WTC11 (cell line): ENCODE data around the gene SLC8A3. TPM values are rescaled to one million over a fixed set of nuclear protein-coding genes. Genes with fewer than 3 reads are reported as not detected.

ENCODE experiments used
- ATAC-seq: fragments of 200-7000 bp; cut with Tn5 transposase; 2 replicates; pipeline ENCODE4 v1.10.0; 2021; ENCODE audit warnings: mild to moderate bottlenecking, moderate library complexity
- CTCF ChIA-PET: fragments of 300-600 bp; sonication (Branson Sonifier 250); formaldehyde crosslinking; loops from one replicate; lab custom pipeline; 2021; ENCODE audit warnings: antibody characterized with exemption; lab: Charles Lee
- POLR2A ChIA-PET: fragments of 350-600 bp; sonication (Branson Sonifier 250); formaldehyde crosslinking; loops from one replicate; lab custom pipeline; 2021; ENCODE audit warnings: antibody characterized with exemption; lab: Charles Lee
- DNase-seq: peaks from one replicate; pipeline ENCODE4 v3.0.0; 2021; ENCODE audit warnings: low spot score
- H3K27ac Mint-ChIP-seq: 2 replicates; pipeline ENCODE4 v1.8.0; 2021; ENCODE audit warnings: mixed read lengths
- H3K27me3 Mint-ChIP-seq: 2 replicates; pipeline ENCODE4 v1.8.0; 2021; ENCODE audit warnings: low read depth, mild to moderate bottlenecking, moderate library complexity, mixed read lengths
- H3K36me3 Mint-ChIP-seq: 2 replicates; pipeline ENCODE4 v1.8.0; 2021; ENCODE audit warnings: mixed read lengths
- H3K4me1 Mint-ChIP-seq: 2 replicates; pipeline ENCODE4 v1.8.0; 2022; ENCODE audit warnings: mixed read lengths
- H3K4me3 Mint-ChIP-seq: 2 replicates; pipeline ENCODE4 v1.8.0; 2021; ENCODE audit warnings: mild to moderate bottlenecking, moderate library complexity, mixed read lengths
- H3K9me3 Mint-ChIP-seq: 2 replicates; pipeline ENCODE4 v1.8.0; 2021; ENCODE audit warnings: mixed read lengths
- ATF1 ChIP-seq: sonication (generic); formaldehyde crosslinking; IDR thresholded peaks from 2 replicates; pipeline ENCODE4 v1.8.1; 2023; ENCODE audit warnings: mild to moderate bottlenecking, moderate library complexity, missing genetic modification reagents
- CREM ChIP-seq: sonication (generic); formaldehyde crosslinking; IDR thresholded peaks from 2 replicates; pipeline ENCODE4 v1.8.1; 2022; ENCODE audit warnings: mild to moderate bottlenecking, missing genetic modification reagents, moderate library complexity
- CTCF ChIP-seq: fragments of 200-600 bp; IDR thresholded peaks from 2 replicates; pipeline ENCODE4 v1.8.0; 2022; ENCODE audit warnings: antibody characterized with exemption
- FOXJ3 ChIP-seq: sonication (generic); formaldehyde crosslinking; IDR thresholded peaks from 2 replicates; pipeline ENCODE4 v1.9.0; 2021; ENCODE audit warnings: missing genetic modification reagents, mild to moderate bottlenecking, borderline replicate concordance
- NFE2L1 ChIP-seq: sonication (generic); formaldehyde crosslinking; IDR thresholded peaks from 2 replicates; pipeline ENCODE4 v1.8.1; 2023; ENCODE audit warnings: missing genetic modification reagents
- NR1H2 ChIP-seq: sonication (generic); formaldehyde crosslinking; IDR thresholded peaks from 2 replicates; pipeline ENCODE4 v1.9.0; 2021; ENCODE audit warnings: mild to moderate bottlenecking, moderate library complexity, missing genetic modification reagents
- RELA ChIP-seq: sonication (generic); formaldehyde crosslinking; IDR thresholded peaks from 2 replicates; pipeline ENCODE4 v1.8.1; 2022; ENCODE audit warnings: missing genetic modification reagents, mild to moderate bottlenecking, borderline replicate concordance
- SMAD3 ChIP-seq: sonication (generic); formaldehyde crosslinking; IDR thresholded peaks from 2 replicates; pipeline ENCODE4 v1.8.0; 2022; ENCODE audit warnings: missing genetic modification reagents, mild to moderate bottlenecking, borderline replicate concordance
- ZNF219 ChIP-seq: sonication (generic); formaldehyde crosslinking; IDR thresholded peaks from 2 replicates; pipeline ENCODE4 v1.8.0; 2023; ENCODE audit warnings: missing genetic modification reagents, mild to moderate bottlenecking, borderline replicate concordance
- ZNF396 ChIP-seq: fragments of 250-450 bp; sonication (Bioruptor Pico); IDR thresholded peaks from 2 replicates; pipeline ENCODE4 v1.8.0; 2021; ENCODE audit warnings: mild to moderate bottlenecking, moderate library complexity, borderline replicate concordance
- total RNA-seq: library from RNA; stranded (reverse); gene quantifications from 3 replicates; pipeline ENCODE4 v1.2.3, GENCODE V29; 2021
- TF ChIP-seq, protein P1 (sequence below): sonication (generic); formaldehyde crosslinking; conservative IDR thresholded peaks from 2 replicates; pipeline ENCODE4 v1.8.1; 2022; ENCODE audit warnings: mild to moderate bottlenecking, missing genetic modification reagents
- TF ChIP-seq, protein P2 (sequence below): sonication (generic); formaldehyde crosslinking; IDR thresholded peaks from 2 replicates; pipeline ENCODE4 v1.8.1; 2022; ENCODE audit warnings: low read depth, mild to moderate bottlenecking, moderate library complexity, missing genetic modification reagents, borderline replicate concordance
- TF ChIP-seq, protein P3 (sequence below): fragments of 250-450 bp; sonication (Bioruptor Pico); IDR thresholded peaks from 2 replicates; pipeline ENCODE4 v1.9.0; 2021; ENCODE audit warnings: moderate library complexity, mild to moderate bottlenecking, inconsistent platforms, borderline replicate concordance
- TF ChIP-seq, protein P4 (sequence below): sonication (generic); formaldehyde crosslinking; IDR thresholded peaks from 2 replicates; pipeline ENCODE4 v1.8.0; 2022; ENCODE audit warnings: missing genetic modification reagents

SLC8A3 gene
- total RNA-seq, 1 experiment from 2014 or later: 0.63 TPM

GRCh38 chr14:70014406-70015095 is 174.2 kb downstream of the SLC8A3 start (continued):
- TF ChIP-seq ZNF396 (no peak), NFE2L1 (no peak), CTCF (no peak)

GRCh38 chr14:70013271-70013873 is 175.4 kb downstream of the SLC8A3 start:
- peak; percentile 92 for ATAC-seq
- CTCF ChIA-PET: interaction anchor here (0.7 to 2.3 kb wide), 15 partner anchors 11 to 439 kb away, joined by 3 to 25 read pairs (median 5); partner anchors contain the start of genes CCDC177 and SMOC1
- Mint-ChIP-seq H3K27me3 (no peaks in the 10 kb centered on the region), H3K4me3 (no peak overlapping the region), H3K9me3 (peaks cover 12% of the 10 kb centered on the region; the same call in 1 of the 2 replicates), H3K27ac (no peak overlapping the region)
- POLR2A ChIA-PET: no interaction called here
- peak; percentile 81 for TF ChIP-seq CTCF
- TF ChIP-seq CREM (CRISPR knock-in tag): no peak
- TF ChIP-seq, all 79 proteins: peak for 1
- DNase-seq: peak; percentile 83
- H3K36me3 Mint-ChIP-seq: no peaks in the 10 kb centered on the region
- H3K4me1 Mint-ChIP-seq: peaks cover 20% of the 10 kb centered on the region

DNA sequence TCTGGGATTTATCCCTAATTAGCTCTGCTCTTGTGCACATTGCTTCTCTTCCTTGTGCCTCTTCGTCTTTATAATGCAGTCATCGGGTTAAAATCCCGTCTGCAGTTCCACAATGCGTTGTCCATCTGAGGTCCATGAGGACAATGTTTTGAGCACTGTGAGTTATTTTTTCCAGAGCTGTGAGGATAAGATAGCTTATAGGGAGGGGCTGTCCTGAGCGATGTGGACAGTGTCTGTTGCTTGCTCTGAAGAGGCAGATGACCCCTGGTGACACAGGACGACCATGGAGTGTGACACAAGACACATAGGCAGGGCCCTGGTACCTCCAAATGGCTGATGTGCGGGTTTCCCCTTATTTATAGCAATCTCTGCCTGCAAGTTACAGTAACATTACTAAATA is 177.0 kb downstream of the SLC8A3 start:
- no peak for DNase-seq
- H3K36me3 Mint-ChIP-seq: no peaks in the 10 kb centered on the region
- ChIA-PET POLR2A (no interaction called here), CTCF (interaction anchor here (1.1 to 1.9 kb wide), 2 partner anchors 16 to 21 kb away, joined by 3 to 5 read pairs; no protein-coding TSS in a partner anchor)
- H3K9me3 Mint-ChIP-seq: peaks cover 12% of the 10 kb centered on the region; the same call in 1 of the 2 replicates
- no peak overlapping the region for H3K27ac Mint-ChIP-seq
- H3K4me1 Mint-ChIP-seq: peaks cover 20% of the 10 kb centered on the region
- no peak for ATAC-seq
- TF ChIP-seq FOXJ3 (CRISPR knock-in tag) (no peak), NR1H2 (no peak), ZNF219 (no peak)
- TF ChIP-seq, protein P1, sequence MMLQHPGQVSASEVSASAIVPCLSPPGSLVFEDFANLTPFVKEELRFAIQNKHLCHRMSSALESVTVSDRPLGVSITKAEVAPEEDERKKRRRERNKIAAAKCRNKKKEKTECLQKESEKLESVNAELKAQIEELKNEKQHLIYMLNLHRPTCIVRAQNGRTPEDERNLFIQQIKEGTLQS (CRISPR knock-in tag): no peak
- TF ChIP-seq, protein P2, sequence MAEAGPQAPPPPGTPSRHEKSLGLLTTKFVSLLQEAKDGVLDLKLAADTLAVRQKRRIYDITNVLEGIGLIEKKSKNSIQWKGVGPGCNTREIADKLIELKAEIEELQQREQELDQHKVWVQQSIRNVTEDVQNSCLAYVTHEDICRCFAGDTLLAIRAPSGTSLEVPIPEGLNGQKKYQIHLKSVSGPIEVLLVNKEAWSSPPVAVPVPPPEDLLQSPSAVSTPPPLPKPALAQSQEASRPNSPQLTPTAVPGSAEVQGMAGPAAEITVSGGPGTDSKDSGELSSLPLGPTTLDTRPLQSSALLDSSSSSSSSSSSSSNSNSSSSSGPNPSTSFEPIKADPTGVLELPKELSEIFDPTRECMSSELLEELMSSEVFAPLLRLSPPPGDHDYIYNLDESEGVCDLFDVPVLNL (CRISPR knock-in tag): no peak
- TF ChIP-seq, protein P3, sequence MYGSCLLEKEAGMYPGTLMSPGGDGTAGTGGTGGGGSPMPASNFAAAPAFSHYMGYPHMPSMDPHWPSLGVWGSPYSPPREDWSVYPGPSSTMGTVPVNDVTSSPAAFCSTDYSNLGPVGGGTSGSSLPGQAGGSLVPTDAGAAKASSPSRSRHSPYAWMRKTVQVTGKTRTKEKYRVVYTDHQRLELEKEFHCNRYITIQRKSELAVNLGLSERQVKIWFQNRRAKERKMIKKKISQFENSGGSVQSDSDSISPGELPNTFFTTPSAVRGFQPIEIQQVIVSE: no peak
- no peak overlapping the region for H3K4me3 Mint-ChIP-seq
- no peaks in the 10 kb centered on the region for H3K27me3 Mint-ChIP-seq

- no peak for DNase-seq
- no peak for TF ChIP-seq RELA
- TF ChIP-seq ATF1 (CRISPR knock-in tag): no peak
- no peak for TF ChIP-seq SMAD3 (CRISPR knock-in tag)
- TF ChIP-seq, protein P4, sequence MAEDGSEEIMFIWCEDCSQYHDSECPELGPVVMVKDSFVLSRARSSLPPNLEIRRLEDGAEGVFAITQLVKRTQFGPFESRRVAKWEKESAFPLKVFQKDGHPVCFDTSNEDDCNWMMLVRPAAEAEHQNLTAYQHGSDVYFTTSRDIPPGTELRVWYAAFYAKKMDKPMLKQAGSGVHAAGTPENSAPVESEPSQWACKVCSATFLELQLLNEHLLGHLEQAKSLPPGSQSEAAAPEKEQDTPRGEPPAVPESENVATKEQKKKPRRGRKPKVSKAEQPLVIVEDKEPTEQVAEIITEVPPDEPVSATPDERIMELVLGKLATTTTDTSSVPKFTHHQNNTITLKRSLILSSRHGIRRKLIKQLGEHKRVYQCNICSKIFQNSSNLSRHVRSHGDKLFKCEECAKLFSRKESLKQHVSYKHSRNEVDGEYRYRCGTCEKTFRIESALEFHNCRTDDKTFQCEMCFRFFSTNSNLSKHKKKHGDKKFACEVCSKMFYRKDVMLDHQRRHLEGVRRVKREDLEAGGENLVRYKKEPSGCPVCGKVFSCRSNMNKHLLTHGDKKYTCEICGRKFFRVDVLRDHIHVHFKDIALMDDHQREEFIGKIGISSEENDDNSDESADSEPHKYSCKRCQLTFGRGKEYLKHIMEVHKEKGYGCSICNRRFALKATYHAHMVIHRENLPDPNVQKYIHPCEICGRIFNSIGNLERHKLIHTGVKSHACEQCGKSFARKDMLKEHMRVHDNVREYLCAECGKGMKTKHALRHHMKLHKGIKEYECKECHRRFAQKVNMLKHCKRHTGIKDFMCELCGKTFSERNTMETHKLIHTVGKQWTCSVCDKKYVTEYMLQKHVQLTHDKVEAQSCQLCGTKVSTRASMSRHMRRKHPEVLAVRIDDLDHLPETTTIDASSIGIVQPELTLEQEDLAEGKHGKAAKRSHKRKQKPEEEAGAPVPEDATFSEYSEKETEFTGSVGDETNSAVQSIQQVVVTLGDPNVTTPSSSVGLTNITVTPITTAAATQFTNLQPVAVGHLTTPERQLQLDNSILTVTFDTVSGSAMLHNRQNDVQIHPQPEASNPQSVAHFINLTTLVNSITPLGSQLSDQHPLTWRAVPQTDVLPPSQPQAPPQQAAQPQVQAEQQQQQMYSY: no peak
- no peak overlapping the region for H3K4me3 Mint-ChIP-seq
- H3K36me3 Mint-ChIP-seq: no peaks in the 10 kb centered on the region
- POLR2A ChIA-PET: no interaction called here
- no peak overlapping the region for H3K27ac Mint-ChIP-seq
- CTCF ChIA-PET: interaction anchor here (1.9 kb wide), 1 partner anchor 17 kb away, joined by 5 read pairs; no protein-coding TSS in a partner anchor
- peaks cover 12% of the 10 kb centered on the region; the same call in 1 of the 2 replicates for H3K9me3 Mint-ChIP-seq
- ATAC-seq: no peak
- H3K4me1 Mint-ChIP-seq: peaks cover 20% of the 10 kb centered on the region
- no peaks in the 10 kb centered on the region for H3K27me3 Mint-ChIP-seq
Measured at GRCh38 chr14:70011098-70011497, 177.7 kb downstream of the SLC8A3 start.
